ENCODE measurements around the gene WARS2.
"Not testable (repeated sequence)": the region's sequence is repeated elsewhere in the genome, so short reads cannot be mapped to it uniquely, and the experiment has no call there.

The WARS2 gene

DNA sequence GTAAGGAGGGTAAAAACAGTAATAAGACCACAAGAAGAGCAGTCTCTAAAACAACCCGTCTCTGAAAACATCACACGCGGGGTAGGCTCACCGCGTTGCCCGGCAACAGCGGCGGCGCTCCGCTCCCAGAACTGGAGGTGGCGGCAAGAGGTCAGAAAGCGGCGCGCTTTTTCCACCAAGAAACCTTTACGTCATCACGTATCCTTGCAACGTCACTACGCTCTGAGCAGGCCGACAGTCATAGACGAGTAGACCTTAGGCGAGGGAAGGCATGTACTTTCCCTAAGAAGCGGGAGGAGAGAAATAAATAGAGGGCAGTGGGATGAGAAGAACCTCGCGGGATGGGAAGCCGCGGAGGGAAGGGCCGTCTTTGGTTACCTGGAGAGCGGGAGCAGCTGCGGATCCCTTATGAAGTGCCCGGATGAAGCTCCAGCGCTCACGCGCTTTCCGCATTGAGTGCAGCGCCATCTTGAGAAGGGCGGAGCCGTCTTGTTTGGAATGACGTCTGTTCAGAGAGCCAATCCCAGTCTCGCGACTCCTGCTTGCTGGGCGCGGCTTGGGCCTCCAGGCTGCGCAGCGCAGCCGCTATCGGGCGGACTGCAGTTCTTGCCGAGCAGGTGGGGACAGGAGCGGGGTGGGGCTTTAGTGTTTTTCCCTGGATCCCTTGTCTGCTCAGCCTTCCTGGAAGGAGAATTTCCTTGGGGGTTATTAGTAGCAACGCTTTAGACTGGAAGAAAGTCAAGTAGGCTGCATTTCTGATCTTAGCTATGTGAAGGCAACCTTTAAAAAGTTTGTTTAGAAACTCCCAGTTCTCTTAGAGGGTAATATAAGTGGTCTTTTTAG lies at the start of gene WARS2:
Gene WARS2 (minus strand): TSS at position 477 of the 843 bp plus-strand sequence. CDS start 9 bp downstream, at position 468.
- DNase-seq (ENCODE audit: low read depth in 2 of 2) = peak; percentile 81 to 85

GRCh38 chr1:119188926-119189325 lies 48.5 kb upstream of the WARS2 start:
- no peak for DNase-seq (ENCODE audit: low read depth in 2 of 2)

- no peak for DNase-seq (ENCODE audit: low read depth in 2 of 2)
Observed at GRCh38 chr1:119187416-119187815, 47.0 kb upstream of the WARS2 start.

DNA sequence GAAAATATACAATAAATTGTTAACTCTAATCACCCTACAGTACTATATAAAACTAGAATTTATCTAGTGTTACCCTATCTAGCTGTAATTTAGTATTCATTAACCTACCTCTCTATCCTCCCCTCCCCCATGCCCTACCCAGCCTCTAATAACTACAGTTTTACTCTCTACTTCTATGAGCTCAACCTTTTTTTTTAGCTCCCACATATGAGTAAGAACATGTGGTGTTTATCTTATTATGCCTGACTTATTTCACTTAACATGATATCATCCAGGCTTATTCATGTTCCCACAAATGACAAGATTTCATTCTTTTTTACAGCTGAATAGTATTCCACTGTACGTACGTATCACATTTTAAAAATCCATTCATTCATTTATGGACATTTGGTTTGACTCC lies 46.0 kb upstream of the WARS2 start:
- no peak for DNase-seq (ENCODE audit: low read depth in 2 of 2)

GRCh38 chr1:119184972-119185371 lies 44.5 kb upstream of the WARS2 start:
- no peak for DNase-seq (ENCODE audit: low read depth in 2 of 2)

GRCh38 chr1:119181218-119181617 lies 40.8 kb upstream of the WARS2 start:
- DNase-seq (ENCODE audit: low read depth in 2 of 2) = no peak

DNA sequence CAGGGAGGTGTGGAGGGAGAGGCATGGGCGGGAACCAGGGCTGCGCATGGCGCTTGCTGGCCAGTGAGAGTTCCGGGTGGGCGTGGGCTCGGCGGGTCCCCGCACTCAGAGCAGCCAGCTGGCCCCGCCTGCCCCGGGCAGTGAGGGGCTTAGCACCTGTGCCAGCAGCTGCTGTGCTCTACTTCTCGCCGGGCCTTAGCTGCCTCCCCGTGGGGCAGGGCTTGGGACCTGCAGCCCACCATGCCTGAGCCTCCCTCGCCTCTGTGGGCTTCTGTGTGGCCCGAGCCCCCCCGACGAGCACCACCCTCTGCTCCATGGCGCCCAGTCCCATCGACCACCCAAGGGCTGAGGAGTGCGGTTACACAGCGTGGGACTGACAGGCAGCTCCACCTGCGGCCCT lies 38.6 kb upstream of the WARS2 start:
- DNase-seq (ENCODE audit: low read depth in 2 of 2) = no peak

DNA sequence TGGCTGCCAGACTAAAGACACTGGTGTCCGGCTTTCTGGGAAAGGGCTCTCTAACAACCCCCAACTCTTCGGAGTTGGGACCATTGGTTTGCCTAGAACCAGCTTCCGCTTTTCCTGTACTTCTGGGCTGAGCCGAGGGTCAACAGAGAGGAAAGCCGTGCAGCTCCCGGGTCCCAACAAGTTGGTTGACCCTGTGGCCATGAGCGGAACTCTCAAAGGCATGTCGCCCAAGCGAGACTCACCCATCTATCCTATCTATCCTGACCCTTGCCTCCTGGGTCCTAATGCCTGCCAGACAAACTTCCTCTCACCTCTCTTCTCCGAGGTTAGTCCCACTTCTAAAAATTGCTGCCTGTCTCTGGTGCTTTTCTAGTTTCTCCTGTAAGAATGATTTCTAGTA lies 32.5 kb upstream of the WARS2 start:
- DNase-seq (ENCODE audit: low read depth in 2 of 2) = not testable (repeated sequence)

GRCh38 chr1:119171381-119172010 lies 31.0 kb upstream of the WARS2 start:
- DNase-seq (ENCODE audit: low read depth in 2 of 2) = not testable (repeated sequence)

- DNase-seq (ENCODE audit: low read depth in 2 of 2) = no peak
Observed at GRCh38 chr1:119163396-119163795, 22.9 kb upstream of the WARS2 start.

GRCh38 chr1:119160866-119161265 lies 20.4 kb upstream of the WARS2 start:
- no peak for DNase-seq (ENCODE audit: low read depth in 2 of 2)

DNA sequence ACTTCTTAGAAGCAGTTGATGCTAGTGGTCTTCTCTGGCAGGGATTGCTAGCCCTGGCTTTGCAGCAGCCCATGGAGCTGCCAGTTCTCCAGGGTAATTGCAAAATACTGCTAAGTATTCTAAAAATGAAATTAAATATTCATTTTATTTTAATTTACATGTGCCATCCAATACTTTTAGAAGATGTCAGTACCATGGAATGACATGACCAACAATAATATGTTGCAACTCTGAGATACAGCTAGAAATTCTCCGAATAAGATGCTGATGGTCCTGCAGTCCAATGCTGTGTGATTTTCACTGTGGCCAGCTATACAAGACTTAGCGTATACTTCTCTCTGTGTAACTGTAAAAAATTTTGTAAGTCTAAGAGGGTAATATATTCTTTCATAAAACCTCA lies 20.0 kb upstream of the WARS2 start:
- no peak for DNase-seq (ENCODE audit: low read depth in 2 of 2)

GRCh38 chr1:119159966-119160365 lies 19.5 kb upstream of the WARS2 start:
- DNase-seq (ENCODE audit: low read depth in 2 of 2) = no peak

DNA sequence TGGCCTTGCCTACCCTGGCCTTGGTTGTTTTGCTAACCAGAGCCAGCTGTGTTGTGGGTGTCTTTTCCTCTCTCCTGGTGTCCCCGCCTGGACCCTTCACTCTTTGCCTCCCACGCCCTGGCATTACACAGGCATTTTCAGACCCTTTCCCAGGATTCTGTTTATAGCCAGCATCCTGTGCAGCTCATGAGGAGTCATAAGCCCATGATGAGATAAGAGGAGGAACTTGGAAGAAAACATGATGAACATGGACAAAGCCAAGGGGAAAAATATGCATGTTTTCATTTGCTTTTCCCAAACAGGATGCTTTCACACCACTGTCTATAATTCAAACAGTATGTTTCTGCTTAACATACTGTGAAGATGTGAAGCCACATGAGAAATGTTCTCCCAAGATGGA lies 18.7 kb upstream of the WARS2 start:
- no peak for DNase-seq (ENCODE audit: low read depth in 2 of 2)

- DNase-seq (ENCODE audit: low read depth in 2 of 2) = not testable (repeated sequence)
Observed at GRCh38 chr1:119156761-119157160, 16.3 kb upstream of the WARS2 start.

DNA sequence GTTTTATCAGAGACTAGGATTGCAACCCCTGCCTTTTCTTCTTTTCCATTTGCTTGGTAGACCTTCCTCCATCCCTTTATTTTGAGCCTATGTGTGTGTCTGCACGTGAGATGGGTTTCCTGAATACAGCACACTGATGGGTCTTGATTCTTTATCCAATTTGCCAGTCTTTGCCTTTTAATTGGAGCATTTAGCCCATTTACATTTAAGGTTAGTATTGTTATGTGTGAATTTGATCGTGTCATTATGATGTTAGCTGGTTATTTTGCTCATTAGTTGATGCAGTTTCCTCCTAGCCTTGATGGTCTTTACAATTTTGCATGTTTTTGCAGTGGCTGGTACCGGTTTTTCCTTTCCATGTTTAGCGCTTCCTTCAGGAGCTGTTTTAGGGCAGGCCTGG lies 14.6 kb upstream of the WARS2 start:
- not testable (repeated sequence) for DNase-seq (ENCODE audit: low read depth in 2 of 2)

DNA sequence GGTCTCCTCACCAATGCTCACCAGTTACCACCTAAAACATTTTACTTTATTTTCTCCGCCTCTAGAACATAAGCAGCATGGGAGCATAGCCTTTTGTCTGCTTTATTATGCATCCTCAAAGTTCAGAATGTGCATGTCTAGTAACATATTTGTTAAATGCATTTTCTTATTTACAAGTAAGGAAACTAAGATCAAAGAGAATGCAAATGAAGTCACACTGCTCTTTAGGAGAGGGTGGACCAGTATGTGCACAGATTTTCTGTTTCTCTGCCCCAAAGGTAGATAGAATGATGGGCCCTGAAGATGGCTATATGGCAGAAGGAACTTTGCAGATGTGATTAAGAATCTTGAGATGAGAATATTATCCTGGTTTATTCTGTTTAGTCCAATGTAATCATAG lies 9.7 kb upstream of the WARS2 start:
- DNase-seq (ENCODE audit: low read depth in 2 of 2) = no peak

DNA sequence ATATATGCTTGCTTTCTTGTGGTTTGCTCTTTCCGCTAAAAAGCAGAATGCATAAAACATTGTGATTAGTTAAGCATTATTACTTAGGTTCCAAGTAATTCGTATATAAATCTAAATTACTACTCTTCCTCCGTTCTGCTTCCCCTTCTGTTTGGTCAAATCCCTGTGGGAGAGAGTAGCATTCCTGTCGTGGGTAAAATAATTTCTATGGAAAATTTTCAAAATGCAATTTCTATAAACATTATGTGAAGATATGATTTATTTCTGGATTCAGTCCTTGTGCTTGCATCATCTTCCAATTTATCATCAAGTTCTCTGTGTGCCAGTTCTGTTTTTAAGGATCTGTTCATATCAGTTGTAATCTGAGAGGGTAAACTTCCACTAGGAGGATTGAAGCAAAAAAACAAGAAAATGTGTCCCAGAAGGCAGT lies 7.2 kb upstream of the WARS2 start:
- no peak for DNase-seq (ENCODE audit: low read depth in 2 of 2)

DNA sequence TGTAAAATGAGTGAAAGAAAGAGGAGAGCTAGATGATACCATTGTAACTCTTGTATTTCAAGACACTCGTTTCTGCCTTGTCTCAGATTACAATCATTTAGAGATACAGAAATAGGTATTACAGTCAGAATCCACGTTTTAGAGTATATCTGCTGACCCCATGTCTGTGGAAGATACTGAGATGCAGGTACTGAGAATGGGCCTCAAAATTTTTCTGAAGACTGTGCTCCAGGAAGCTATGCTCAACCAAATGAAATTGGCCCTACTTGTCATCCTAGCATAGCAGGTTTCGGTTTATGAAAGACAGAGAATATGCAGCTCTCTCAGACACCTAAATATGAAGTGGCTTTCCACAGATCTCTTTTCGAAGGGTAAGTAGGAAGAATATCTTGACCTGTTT lies 6.0 kb upstream of the WARS2 start:
- no peak for DNase-seq (ENCODE audit: low read depth in 2 of 2)

- DNase-seq (ENCODE audit: low read depth in 2 of 2) = no peak
Observed at GRCh38 chr1:119144813-119145212, 4.4 kb upstream of the WARS2 start.

- no peak for DNase-seq (ENCODE audit: low read depth in 2 of 2)
Observed at GRCh38 chr1:119143706-119144105, 3.3 kb upstream of the WARS2 start.

- DNase-seq (ENCODE audit: low read depth in 2 of 2) = no peak
Observed at GRCh38 chr1:119141660-119142059, 1.2 kb upstream of the WARS2 start.

DNA sequence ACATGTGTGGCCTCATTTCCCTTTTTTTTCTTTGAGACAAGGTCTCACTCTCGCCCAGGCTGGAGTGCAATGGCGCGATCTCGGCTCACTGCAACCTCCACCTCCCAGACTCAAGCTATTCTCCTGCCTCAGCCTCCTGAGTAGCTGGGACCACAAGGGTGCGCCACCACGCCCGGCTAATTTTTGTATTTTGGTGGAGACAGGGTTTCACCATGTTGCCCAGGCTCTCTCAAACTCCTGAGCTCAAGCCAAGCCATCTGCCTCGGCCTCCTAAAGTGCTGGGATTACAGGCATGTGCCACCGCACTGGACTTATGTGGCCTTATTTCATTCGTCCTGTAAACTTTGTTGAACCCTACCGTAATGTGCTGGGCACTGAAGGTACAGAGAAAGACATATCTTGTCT lies 569 bp upstream of the WARS2 start:
- DNase-seq (ENCODE audit: low read depth in 2 of 2) = no peak
